Body of pancreas (tissue), 4 donors: ENCODE results near the gene ASTN2.

Experiments
- CTCF ChIP-seq, 7 experiments: fragments of 450-650 bp in 4 of 7; fragments of 200-600 bp in 3 of 7; sonication (generic) in 3 of 7; IDR thresholded peaks; one replicate each; pipeline ENCODE4 v1.5.1; 2016 to 2019; ENCODE audit warnings: antibody characterized with exemption in 7 of 7
- POLR2A ChIP-seq, 3 donors: fragments of 450-650 bp; IDR thresholded peaks; one replicate each; pipeline ENCODE4 v1.6.1; 2016; ENCODE audit warnings: antibody characterized with exemption in 3 of 3, mild to moderate bottlenecking in 2 of 3

- TF ChIP-seq CTCF (IDR thresholded peaks at IDR 0.05) (no peak), POLR2A (IDR thresholded peaks at IDR 0.05) (no peak)
Measured at GRCh38 chr9:116806075-116806474, 608.8 kb downstream of the ASTN2 start.
